ENCODE data around the gene PPFIA4. TPM values are rescaled to one million over a fixed set of nuclear protein-coding genes. Genes with fewer than 3 reads are reported as not detected.

The PPFIA4 gene
- total and polyA plus RNA-seq, 10 donors: 0.21 to 12.0 (median 4.9) TPM

- Histone ChIP-seq H3K36me3 (no peaks in the 10 kb centered on the region), H3K27me3 (replicated peaks in 1 of 7) (peaks cover 0 to 19% (median 0%) of the 10 kb centered on the region in 7 donors), H3K4me3 (no peak overlapping the region), H3K4me1 (peaks cover 7 to 58% (median 22%) of the 10 kb centered on the region in 6 donors), H3K9me3 (no peaks in the 10 kb centered on the region), H3K27ac (peak overlapping the region in 1 of 8 donors; percentile 11)
- no peak for TF ChIP-seq POLR2A (IDR thresholded peaks at IDR 0.05)
- TF ChIP-seq CTCF (IDR thresholded peaks at IDR 0.05 in 8 of 11, conservative IDR thresholded peaks at IDR 0.05 in 3 of 11): no peak
- TF ChIP-seq POLR2AphosphoS5 (IDR thresholded peaks at IDR 0.05): no peak
- intact Hi-C loops (cut with DNase I; ENCODE audit: low total_unique reads): no loop called here
- DNase-seq: peak; percentile 1
- WGBS, 5 donors: 53 to 90% (median 64%) methylated on average over 2 of the region's 2 CpGs
Observed at GRCh38 chr1:203065986-203066385, 39.7 kb downstream of the PPFIA4 start.

- no peak for DNase-seq
- H3K36me3 ChIP-seq: no peaks in the 10 kb centered on the region
- no peaks in the 10 kb centered on the region for H3K9me3 ChIP-seq
- TF ChIP-seq CTCF (IDR thresholded peaks at IDR 0.05 in 8 of 11, conservative IDR thresholded peaks at IDR 0.05 in 3 of 11) (no peak), POLR2AphosphoS5 (IDR thresholded peaks at IDR 0.05) (no peak), POLR2A (IDR thresholded peaks at IDR 0.05) (no peak)
- H3K4me1 ChIP-seq: peaks cover 7 to 58% (median 22%) of the 10 kb centered on the region in 6 donors
- H3K27ac ChIP-seq: no peak overlapping the region
- 86 to 97% (median 95%) methylated on average over 3 of the region's 3 CpGs for WGBS, 5 donors
- intact Hi-C loops (cut with DNase I; ENCODE audit: low total_unique reads): no loop called here
- H3K27me3 ChIP-seq (replicated peaks in 1 of 7): peaks cover 0 to 19% (median 0%) of the 10 kb centered on the region in 7 donors
- no peak overlapping the region for H3K4me3 ChIP-seq
Observed at GRCh38 chr1:203066965-203067364, 40.7 kb downstream of the PPFIA4 start.

- no peak for TF ChIP-seq POLR2AphosphoS5 (IDR thresholded peaks at IDR 0.05)
- TF ChIP-seq POLR2A (IDR thresholded peaks at IDR 0.05): no peak
- TF ChIP-seq CTCF (IDR thresholded peaks at IDR 0.05 in 8 of 11, conservative IDR thresholded peaks at IDR 0.05 in 3 of 11): no peak
- Histone ChIP-seq H3K27me3 (replicated peaks in 1 of 7) (peaks cover 0 to 17% (median 0%) of the 10 kb centered on the region in 7 donors), H3K4me1 (peaks cover 7 to 44% (median 23%) of the 10 kb centered on the region in 6 donors), H3K36me3 (no peaks in the 10 kb centered on the region), H3K27ac (peak overlapping the region in 7 of 8 donors; percentile 48 to 70 (median 60)), H3K4me3 (no peak overlapping the region), H3K9me3 (no peaks in the 10 kb centered on the region)
- no peak for DNase-seq
- 15 to 28% (median 23%) methylated on average over 4 of the region's 4 CpGs for WGBS, 5 donors
- intact Hi-C loops (cut with DNase I; ENCODE audit: low total_unique reads): no loop called here
Observed at GRCh38 chr1:203069030-203069747, 42.9 kb downstream of the PPFIA4 start.

- Histone ChIP-seq H3K9me3 (no peaks in the 10 kb centered on the region), H3K27me3 (replicated peaks in 1 of 7) (peaks cover 0 to 40% (median 9%) of the 10 kb centered on the region in 7 donors), H3K27ac (no peak overlapping the region), H3K4me3 (no peak overlapping the region), H3K4me1 (peaks cover 16 to 61% (median 47%) of the 10 kb centered on the region in 6 donors), H3K36me3 (no peaks in the 10 kb centered on the region)
- DNase-seq: no peak
- intact Hi-C loops (cut with DNase I; ENCODE audit: low total_unique reads): no loop called here
- no peak for TF ChIP-seq CTCF (IDR thresholded peaks at IDR 0.05 in 8 of 11, conservative IDR thresholded peaks at IDR 0.05 in 3 of 11)
- no peak for TF ChIP-seq POLR2AphosphoS5 (IDR thresholded peaks at IDR 0.05)
- no peak for TF ChIP-seq POLR2A (IDR thresholded peaks at IDR 0.05)
- WGBS, 5 donors: 82 to 96% (median 91%) methylated on average over 7 of the region's 7 CpGs
Observed at GRCh38 chr1:203072002-203072602, 45.8 kb downstream of the PPFIA4 start.

Measured in spleen (tissue), 11 donors.